Bronchial epithelial cell (primary cell): ENCODE data around the gene PTPRN2. TPM values are rescaled to one million over a fixed set of nuclear protein-coding genes. Genes with fewer than 3 reads are reported as not detected.
A peak's percentile ranks its signal among the peaks of the same experiment; 100 is the strongest.

Experiments used
- DNase-seq: peaks from one replicate; pipeline ENCODE4 v3.0.0-alpha.2; 2010; ENCODE audit warnings: low read depth
- FAIRE-seq: peaks from 2 replicates; lab custom pipeline; 2011; peaks lifted over from hg19 to GRCh38; lab: Jason Lieb, UNC
- H3K27me3 ChIP-seq: 2 replicates; pipeline ENCODE4 v1.5.1; 2011; ENCODE audit warnings: low read length; ENCODE audit not compliant: control insufficient read depth, insufficient read depth
- H3K36me3 ChIP-seq: 2 replicates; pipeline ENCODE4 v1.5.1; 2011; ENCODE audit warnings: low read length; ENCODE audit not compliant: control insufficient read depth, insufficient read depth
- H3K4me3 ChIP-seq: 2 replicates; pipeline ENCODE4 v1.5.1; 2011; ENCODE audit warnings: mild to moderate bottlenecking, low read depth, low read length, control low read depth
- CTCF ChIP-seq: IDR thresholded peaks from 2 replicates; pipeline ENCODE4 v1.5.1; 2011; ENCODE audit warnings: mild to moderate bottlenecking, moderate library complexity, low read length, control low read depth, inconsistent platforms; ENCODE audit not compliant: insufficient read depth, severe bottlenecking
- total RNA-seq: library from RNA; depleted of rRNA; stranded (reverse); fragments of >200 nt; gene quantifications from 2 replicates; pipeline ENCODE4 v1.2.1, GENCODE V29; 2014

Gene PTPRN2
- total RNA-seq, 1 donor from 2014 or later = 1.1 TPM

DNA sequence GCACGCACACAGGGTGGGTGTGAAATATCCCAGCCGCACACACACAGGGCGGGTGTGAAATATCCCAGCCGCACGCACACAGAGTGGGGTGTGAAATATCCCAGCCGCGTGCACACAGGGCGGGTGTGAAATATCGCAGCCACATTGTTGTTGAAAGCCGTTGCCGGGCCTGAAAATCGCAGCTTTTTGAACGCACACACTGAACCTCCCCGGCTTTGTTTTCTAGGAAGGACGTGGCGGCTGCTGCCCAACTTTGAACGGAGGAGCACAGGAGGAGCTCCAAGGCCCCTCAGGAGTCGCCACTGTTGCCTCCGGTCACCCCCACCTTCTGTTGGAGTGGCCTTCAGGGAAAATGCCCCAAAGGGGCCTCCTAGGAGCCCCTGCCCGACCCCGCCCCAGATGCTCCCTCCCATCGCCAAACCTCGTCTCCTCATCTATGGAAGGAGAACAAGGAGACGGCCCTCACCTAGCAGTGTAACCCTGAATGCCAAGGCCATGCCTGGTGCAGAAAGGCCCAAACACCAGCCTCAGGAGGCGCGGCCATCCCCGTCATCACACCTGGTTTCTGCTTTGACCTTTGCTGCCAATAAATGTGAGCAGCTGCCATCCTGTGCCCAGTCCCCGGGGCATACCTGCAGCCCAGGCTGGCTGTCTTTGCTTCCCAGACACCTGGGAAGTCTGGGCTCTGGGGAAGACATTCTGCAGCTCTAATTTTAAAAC is 318.6 kb downstream of the PTPRN2 start:
- TF ChIP-seq CTCF = no peak
- DNase-seq = no peak

DNA sequence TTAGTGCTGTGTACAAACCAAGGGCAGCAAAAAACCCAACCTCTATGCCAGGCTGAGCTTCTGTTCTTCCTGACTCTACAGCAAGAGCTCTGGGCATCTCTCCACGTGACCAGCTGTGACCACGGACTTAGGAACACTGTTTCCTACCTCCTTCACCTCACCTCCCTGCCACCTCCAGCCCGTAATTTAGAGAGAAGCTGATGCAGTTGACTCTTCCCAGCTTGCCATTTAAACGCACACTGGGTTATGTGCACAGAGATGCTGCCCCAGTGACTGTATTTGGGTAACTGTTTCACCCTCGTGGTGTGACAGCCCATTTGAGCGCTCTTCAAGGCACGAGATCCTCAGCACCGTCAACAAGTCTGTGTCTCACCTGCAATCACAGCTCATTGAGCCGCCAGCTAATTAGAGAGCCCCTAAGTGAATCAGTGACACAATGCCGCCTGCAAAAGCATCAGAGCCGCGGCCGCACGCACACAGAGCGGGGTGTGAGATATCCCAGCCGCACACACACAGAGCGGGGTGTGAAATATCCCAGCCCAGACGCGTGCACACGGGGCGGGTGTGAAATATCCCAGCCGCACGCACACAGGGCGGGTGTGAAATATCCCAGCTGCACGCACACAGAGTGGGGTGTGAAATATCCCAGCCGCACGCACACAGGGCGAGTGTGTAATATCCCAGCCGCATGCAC is 319.7 kb downstream of the PTPRN2 start:
- DNase-seq (no peak), FAIRE-seq (peak; percentile 13)
- Histone ChIP-seq H3K27me3 (no peaks in the 10 kb centered on the region), H3K36me3 (no peaks in the 10 kb centered on the region), H3K4me3 (no peak overlapping the region)
- no peak for TF ChIP-seq CTCF

More for the DNA sequence above, 318.6 kb downstream of the PTPRN2 start:
- H3K36me3 ChIP-seq = no peaks in the 10 kb centered on the region
- H3K4me3 ChIP-seq = no peak overlapping the region
- FAIRE-seq = no peak
- no peaks in the 10 kb centered on the region for H3K27me3 ChIP-seq

- Histone ChIP-seq H3K27me3 (no peaks in the 10 kb centered on the region), H3K4me3 (no peak overlapping the region), H3K36me3 (no peaks in the 10 kb centered on the region)
- no peak for TF ChIP-seq CTCF
- DNase-seq = no peak
- FAIRE-seq = no peak
These were observed 320.5 kb downstream of the PTPRN2 start for GRCh38 chr7:158266817-158267741.

DNA sequence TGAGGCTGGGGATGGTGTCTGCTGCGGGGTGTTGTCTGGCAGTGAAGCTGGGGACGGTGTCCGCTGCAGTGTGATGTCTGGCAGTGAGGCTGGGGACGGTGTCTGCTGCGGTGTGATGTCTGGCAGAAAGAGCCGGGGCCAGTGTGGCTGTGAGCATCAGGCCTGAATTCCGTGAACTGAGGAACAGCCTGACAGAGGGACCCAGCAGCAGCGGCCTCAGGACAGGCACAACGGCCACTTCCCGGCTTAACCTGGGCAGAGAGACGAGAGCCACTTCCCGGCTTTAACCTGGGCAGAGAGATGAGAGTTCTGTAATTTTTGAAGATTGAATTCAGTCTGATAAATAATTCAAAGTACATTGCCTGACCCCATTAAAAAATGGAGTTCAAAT is 321.2 kb downstream of the PTPRN2 start:
- FAIRE-seq (no peak), DNase-seq (no peak)
- H3K27me3 ChIP-seq = no peaks in the 10 kb centered on the region
- no peak for TF ChIP-seq CTCF
- no peak overlapping the region for H3K4me3 ChIP-seq
- H3K36me3 ChIP-seq = no peaks in the 10 kb centered on the region

DNA sequence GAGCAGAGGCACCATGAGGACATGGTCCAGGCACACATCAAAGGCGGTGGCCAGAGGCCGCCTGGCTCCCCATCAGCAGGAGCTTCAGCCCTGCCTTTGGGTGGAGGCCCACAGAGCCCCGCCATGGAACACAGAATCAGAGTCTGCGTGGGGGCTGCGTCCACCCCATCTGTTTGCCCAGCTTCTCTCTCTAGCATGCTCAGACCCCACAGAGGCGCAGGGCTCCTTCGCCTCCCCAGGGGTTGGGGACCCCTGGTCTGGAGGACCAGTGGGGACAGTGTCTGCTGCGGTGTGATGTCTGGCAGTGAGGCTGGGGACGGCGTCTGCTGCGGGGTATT is 321.9 kb downstream of the PTPRN2 start:
- Histone ChIP-seq H3K36me3 (no peaks in the 10 kb centered on the region), H3K27me3 (no peaks in the 10 kb centered on the region), H3K4me3 (no peak overlapping the region)
- FAIRE-seq = no peak
- no peak for TF ChIP-seq CTCF
- DNase-seq = no peak
